ENCODE results near the gene RPAP2.
"Not testable (repeated sequence)": the region's sequence is repeated elsewhere in the genome, so short reads cannot be mapped to it uniquely, and the experiment has no call there.

GRCh38 chr1:92281411-92281810 is 17.4 kb upstream of the RPAP2 start:
- TF ChIP-seq CTCF, POLR2A (IDR thresholded peaks at IDR 0.05): not testable (repeated sequence)

Measured in esophagus squamous epithelium (tissue), 4 donors.